ENCODE results near the gene ACSS1. TPM values are rescaled to one million over a fixed set of nuclear protein-coding genes. Genes with fewer than 3 reads are reported as not detected.

The ACSS1 gene
- total RNA-seq, 1 experiment from 2014 or later, result 1.5 TPM

- no peak overlapping the region for H3K4me3 Mint-ChIP-seq
- no peak overlapping the region for H3K27ac Mint-ChIP-seq
- DNase-seq (ENCODE audit: low spot score) (no peak), ATAC-seq (no peak)
- POLR2A ChIA-PET, result interaction anchor here (0.5 kb wide), 1 partner anchor 179 kb away, joined by 3 read pairs; no protein-coding TSS in a partner anchor
- CTCF ChIA-PET, result interaction anchor here (0.6 to 1.0 kb wide), 3 partner anchors 12 to 27 kb away, joined by 3 read pairs; no protein-coding TSS in a partner anchor
- no peaks in the 10 kb centered on the region for H3K36me3 Mint-ChIP-seq
- no peaks in the 10 kb centered on the region for H3K9me3 Mint-ChIP-seq
- TF ChIP-seq TEAD4 (CRISPR knock-in tag; IDR thresholded peaks at IDR 0.05) (no peak), ZNF396 (CRISPR knock-in tag; IDR thresholded peaks at IDR 0.05; ENCODE audit: borderline replicate concordance) (no peak), ELF4 (CRISPR knock-in tag; IDR thresholded peaks at IDR 0.05; ENCODE audit: low read depth) (no peak), GRHL2 (CRISPR knock-in tag; IDR thresholded peaks at IDR 0.05; ENCODE audit: insufficient replicate concordance, severe bottlenecking) (no peak), PREB (CRISPR knock-in tag; IDR thresholded peaks at IDR 0.05; ENCODE audit: borderline replicate concordance) (no peak), SP1 (CRISPR knock-in tag; conservative IDR thresholded peaks at IDR 0.05) (no peak), NR2C2 (CRISPR knock-in tag; IDR thresholded peaks at IDR 0.05) (no peak), AR (CRISPR knock-in tag; IDR thresholded peaks at IDR 0.05) (no peak), ZBTB43 (CRISPR knock-in tag; IDR thresholded peaks at IDR 0.05) (no peak), OVOL2 (CRISPR knock-in tag; IDR thresholded peaks at IDR 0.05; ENCODE audit: borderline replicate concordance) (no peak), RORB (CRISPR knock-in tag; IDR thresholded peaks at IDR 0.05) (no peak), ESRRA (CRISPR knock-in tag; IDR thresholded peaks at IDR 0.05; ENCODE audit: borderline replicate concordance) (no peak), SOX15 (CRISPR knock-in tag; IDR thresholded peaks at IDR 0.05) (no peak), ZNF317 (CRISPR knock-in tag; IDR thresholded peaks at IDR 0.05; ENCODE audit: borderline replicate concordance, low read depth) (no peak), CDX4 (CRISPR knock-in tag; IDR thresholded peaks at IDR 0.05; ENCODE audit: borderline replicate concordance) (no peak), NFYB (CRISPR knock-in tag; conservative IDR thresholded peaks at IDR 0.05; ENCODE audit: low read depth) (no peak)
- H3K27me3 Mint-ChIP-seq (ENCODE audit: low read depth), result peaks cover 37% of the 10 kb centered on the region
- H3K4me1 Mint-ChIP-seq, result 0 out of 2 replicates have a peak, but pooled peaks cover 7% of the 10 kb centered on the region
Measured at GRCh38 chr20:25053255-25054031, 4.5 kb downstream of the ACSS1 start.

GRCh38 chr20:25052255-25053194 is 5.4 kb downstream of the ACSS1 start:
- Mint-ChIP-seq H3K27me3 (ENCODE audit: low read depth) (peaks cover 31% of the 10 kb centered on the region), H3K27ac (no peak overlapping the region), H3K4me3 (no peak overlapping the region), H3K4me1 (0 out of 2 replicates have a peak, but pooled peaks cover 7% of the 10 kb centered on the region), H3K9me3 (no peaks in the 10 kb centered on the region), H3K36me3 (no peaks in the 10 kb centered on the region)
- ChIA-PET POLR2A (no interaction called here), CTCF (interaction anchor here (0.7 to 1.2 kb wide), 2 partner anchors 26 to 143 kb away, joined by 3 read pairs; partner anchors contain the start of gene ENTPD6)
- DNase-seq (ENCODE audit: low spot score) (peak; percentile 3), ATAC-seq (no peak)
- no peak for TF ChIP-seq ESRRA (CRISPR knock-in tag; IDR thresholded peaks at IDR 0.05; ENCODE audit: borderline replicate concordance)
- no peak for TF ChIP-seq GRHL2 (CRISPR knock-in tag; IDR thresholded peaks at IDR 0.05; ENCODE audit: insufficient replicate concordance, severe bottlenecking)
- TF ChIP-seq NFE2L1 (CRISPR knock-in tag; IDR thresholded peaks at IDR 0.05), result no peak
- no peak for TF ChIP-seq TP53 (CRISPR knock-in tag; IDR thresholded peaks at IDR 0.05)
- TF ChIP-seq MLX (CRISPR knock-in tag; IDR thresholded peaks at IDR 0.05), result no peak
- no peak for TF ChIP-seq JUN (CRISPR knock-in tag; IDR thresholded peaks at IDR 0.05)
- TF ChIP-seq NR3C1 (CRISPR knock-in tag; conservative IDR thresholded peaks at IDR 0.05; ENCODE audit: low read depth), result no peak
- TF ChIP-seq E2F1 (CRISPR knock-in tag; IDR thresholded peaks at IDR 0.05), result no peak
- TF ChIP-seq JAZF1 (CRISPR knock-in tag; IDR thresholded peaks at IDR 0.05), result no peak
- TF ChIP-seq ZBTB43 (CRISPR knock-in tag; IDR thresholded peaks at IDR 0.05), result no peak

Data from WTC11 (cell line).